ENCODE results near the gene MRPS7.

The MRPS7 gene

DNA sequence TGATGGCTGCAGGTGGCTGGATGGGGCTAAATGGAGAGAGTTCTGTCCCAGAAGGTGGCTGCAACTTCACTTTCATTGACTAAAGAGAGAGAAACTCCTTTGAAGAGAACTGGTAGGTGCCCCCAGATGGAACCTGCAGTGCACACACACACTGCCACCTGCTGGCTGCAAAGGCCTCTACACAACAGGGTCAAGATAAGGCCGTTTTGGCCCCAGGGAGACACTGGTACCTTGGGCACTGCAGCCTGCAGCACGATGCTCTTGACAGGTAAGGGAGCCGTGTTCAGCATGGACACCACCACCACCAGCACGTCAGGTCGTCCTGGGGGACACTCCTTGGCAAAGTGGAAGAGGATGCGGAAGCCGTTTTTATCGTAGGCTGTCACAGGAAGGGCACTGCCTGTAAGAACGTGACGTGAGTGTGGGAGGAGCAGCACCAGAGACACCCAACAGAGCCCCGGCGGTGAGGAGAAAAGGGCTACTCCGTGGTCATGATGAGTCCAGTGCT, 22.9 kb upstream of the MRPS7 start:
- peak; percentile 86 for DNase-seq (ENCODE audit: low read depth)
- H3K4me3 ChIP-seq (ENCODE audit: low read depth, low read length): no peak overlapping the region
- TF ChIP-seq, protein P1, sequence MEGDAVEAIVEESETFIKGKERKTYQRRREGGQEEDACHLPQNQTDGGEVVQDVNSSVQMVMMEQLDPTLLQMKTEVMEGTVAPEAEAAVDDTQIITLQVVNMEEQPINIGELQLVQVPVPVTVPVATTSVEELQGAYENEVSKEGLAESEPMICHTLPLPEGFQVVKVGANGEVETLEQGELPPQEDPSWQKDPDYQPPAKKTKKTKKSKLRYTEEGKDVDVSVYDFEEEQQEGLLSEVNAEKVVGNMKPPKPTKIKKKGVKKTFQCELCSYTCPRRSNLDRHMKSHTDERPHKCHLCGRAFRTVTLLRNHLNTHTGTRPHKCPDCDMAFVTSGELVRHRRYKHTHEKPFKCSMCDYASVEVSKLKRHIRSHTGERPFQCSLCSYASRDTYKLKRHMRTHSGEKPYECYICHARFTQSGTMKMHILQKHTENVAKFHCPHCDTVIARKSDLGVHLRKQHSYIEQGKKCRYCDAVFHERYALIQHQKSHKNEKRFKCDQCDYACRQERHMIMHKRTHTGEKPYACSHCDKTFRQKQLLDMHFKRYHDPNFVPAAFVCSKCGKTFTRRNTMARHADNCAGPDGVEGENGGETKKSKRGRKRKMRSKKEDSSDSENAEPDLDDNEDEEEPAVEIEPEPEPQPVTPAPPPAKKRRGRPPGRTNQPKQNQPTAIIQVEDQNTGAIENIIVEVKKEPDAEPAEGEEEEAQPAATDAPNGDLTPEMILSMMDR (IDR thresholded peaks at IDR 0.05; ENCODE audit: insufficient read depth, low read depth, low read length, missing control alignments): peak; percentile 88

DNA sequence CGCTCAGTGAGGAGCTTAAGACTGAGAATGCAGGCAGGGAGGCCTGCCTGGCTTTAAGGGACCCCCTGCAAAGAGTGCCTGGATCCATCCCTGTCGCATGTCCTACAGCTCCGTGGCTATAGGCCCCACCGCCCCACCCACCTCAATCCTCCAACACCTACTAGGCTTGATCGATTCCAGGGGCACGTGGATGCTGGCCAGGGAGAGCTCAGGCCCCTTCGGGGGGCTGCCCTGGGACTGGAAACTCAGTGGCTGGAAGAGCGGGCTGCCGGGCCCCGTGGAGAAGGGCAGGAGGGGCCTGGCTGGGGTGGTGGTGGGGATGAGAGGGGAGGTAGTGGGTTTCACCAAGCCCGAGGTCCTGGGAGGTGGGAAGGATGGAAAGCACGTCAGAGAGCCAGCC, 22.5 kb upstream of the MRPS7 start:
- DNase-seq (ENCODE audit: low read depth): no peak
- H3K4me3 ChIP-seq (ENCODE audit: low read depth, low read length): no peak overlapping the region
- TF ChIP-seq, protein P1 (IDR thresholded peaks at IDR 0.05; ENCODE audit: insufficient read depth, low read depth, low read length, missing control alignments): no peak

DNA sequence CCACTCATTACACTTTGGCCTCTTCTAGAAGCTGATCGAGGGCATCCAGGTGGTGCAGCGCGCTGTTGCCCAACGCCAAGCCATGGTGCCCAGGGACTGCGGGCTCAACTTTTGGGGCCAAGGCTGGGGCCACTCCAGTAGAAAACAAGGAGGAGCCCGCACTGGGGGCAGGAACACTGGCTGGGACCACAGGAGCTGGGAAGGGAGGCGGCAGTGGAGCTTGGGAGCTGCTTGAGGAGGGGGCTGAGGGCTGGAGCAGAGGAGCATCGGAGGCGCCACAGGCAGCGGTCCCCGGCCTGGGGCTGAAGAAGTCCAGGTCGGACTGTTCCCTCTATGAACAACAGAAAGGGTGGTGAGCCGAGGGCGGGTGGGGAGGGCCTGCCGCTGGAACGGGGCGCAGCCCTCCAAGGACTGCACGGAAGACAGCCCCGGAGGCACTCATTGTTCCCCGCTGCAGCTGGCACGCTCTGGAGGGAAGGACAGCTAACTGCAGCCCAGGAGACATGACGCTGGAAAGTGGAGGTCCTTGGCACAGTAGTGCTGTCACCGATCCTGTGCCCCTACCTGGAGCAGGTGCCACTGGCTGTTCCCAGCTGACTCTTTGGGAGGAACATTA, 21.8 kb upstream of the MRPS7 start:
- no peak overlapping the region for H3K4me3 ChIP-seq (ENCODE audit: low read depth, low read length)
- TF ChIP-seq, protein P1 (IDR thresholded peaks at IDR 0.05; ENCODE audit: insufficient read depth, low read depth, low read length, missing control alignments): no peak
- no peak for DNase-seq (ENCODE audit: low read depth)

DNA sequence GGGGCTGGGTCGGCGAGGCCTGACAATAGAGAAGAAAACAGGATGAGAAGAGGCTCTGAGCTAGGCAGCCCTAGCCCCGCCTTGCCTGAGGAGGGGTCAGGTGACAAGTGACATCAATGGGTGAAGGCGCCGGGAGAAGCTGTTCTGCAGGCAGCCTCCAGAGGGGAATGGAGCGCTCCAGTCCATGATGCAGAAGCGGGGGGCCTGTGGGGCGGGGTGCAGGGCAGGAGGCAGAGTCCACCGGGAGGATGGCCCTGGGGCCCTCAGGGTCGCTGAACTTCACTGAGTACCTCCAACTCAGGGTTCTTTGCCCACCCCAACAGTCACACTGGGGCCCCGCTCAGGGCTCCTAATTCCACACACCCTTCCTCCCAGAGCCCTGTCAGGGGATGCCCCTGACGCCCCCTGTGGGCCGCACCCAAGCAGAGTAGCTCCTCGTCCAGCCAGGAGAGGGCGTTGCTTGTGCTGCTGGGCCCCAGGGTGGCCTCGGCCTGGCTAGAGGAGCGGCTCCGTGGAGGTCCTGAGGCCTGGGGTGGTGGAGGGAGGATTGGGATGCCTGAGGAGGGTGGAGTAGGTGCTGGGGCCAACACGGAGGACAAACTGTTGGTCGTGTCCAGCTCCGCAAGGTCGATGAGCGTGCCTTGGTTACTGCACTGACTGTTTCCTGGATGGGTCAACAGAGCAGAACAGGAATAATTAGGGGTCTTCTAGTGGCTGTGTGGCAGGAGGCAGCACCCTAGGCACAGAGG, 21.1 kb upstream of the MRPS7 start:
- TF ChIP-seq, protein P1 (IDR thresholded peaks at IDR 0.05; ENCODE audit: insufficient read depth, low read depth, low read length, missing control alignments): peak; percentile 72
- DNase-seq (ENCODE audit: low read depth): no peak
- H3K4me3 ChIP-seq (ENCODE audit: low read depth, low read length): no peak overlapping the region

DNA sequence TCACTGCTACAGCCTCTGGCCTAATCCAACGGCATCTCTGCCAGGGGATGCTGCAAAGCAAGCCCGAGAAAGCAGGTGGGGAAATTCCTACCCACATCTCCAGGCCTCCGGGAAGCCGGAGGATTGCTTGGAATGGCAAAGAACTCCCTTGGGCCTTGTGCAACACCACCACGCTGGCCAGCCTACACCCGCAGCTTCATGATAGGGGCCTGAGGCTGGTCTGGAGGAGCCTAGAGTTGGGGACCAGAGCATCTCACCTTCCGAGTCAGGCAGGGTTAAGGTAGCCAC, 20.6 kb upstream of the MRPS7 start:
- TF ChIP-seq, protein P1 (IDR thresholded peaks at IDR 0.05; ENCODE audit: insufficient read depth, low read depth, low read length, missing control alignments): no peak
- DNase-seq (ENCODE audit: low read depth): no peak

DNA sequence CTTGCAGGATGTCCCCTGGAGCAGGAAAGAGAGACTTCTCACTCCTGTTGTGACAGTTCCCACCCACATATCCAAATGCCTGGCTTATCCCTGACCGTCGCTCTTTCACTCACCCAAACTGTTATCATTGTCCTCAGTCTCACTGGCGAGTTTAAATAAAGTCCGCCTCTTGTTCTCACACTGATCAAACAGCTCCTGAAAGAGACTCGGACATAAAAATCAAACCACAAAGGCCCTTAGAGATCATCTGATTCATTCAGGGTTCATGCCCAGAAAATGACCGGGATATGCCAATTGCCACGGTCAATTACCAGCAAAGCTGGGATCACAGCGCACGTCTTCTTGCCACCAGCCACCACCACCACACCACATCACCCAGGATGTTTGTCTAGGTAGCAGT, 20.2 kb upstream of the MRPS7 start:
- H3K4me3 ChIP-seq (ENCODE audit: low read depth, low read length): no peak overlapping the region
- DNase-seq (ENCODE audit: low read depth): no peak
- TF ChIP-seq, protein P1 (IDR thresholded peaks at IDR 0.05; ENCODE audit: insufficient read depth, low read depth, low read length, missing control alignments): no peak

More for the DNA sequence above, 20.6 kb upstream of the MRPS7 start:
- H3K4me3 ChIP-seq (ENCODE audit: low read depth, low read length): no peak overlapping the region

All from GM12865 (cell line).